ENCODE measurements around the gene TXLNA.

TXLNA gene

DNA sequence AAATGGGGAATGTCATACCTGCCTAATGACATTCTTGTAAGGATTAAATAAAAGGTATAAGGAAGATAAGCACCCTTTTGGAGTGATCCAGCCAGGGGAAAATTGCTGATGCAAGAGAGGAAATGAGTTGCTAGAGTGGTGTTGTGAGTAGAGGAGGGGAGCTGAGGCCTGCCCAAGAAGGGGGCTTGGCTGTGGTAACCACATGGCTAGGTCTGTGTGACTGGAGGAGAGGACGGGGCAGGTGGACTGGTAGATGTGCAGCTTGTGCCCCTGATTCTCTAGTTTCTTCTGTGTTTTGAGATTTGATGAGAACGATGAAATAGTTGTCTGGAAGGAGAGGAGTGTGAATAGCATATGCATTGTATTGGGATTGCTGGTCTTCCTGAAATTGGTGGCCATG lies 6.6 kb downstream of the TXLNA start:
- DNase-seq = no peak

DNA sequence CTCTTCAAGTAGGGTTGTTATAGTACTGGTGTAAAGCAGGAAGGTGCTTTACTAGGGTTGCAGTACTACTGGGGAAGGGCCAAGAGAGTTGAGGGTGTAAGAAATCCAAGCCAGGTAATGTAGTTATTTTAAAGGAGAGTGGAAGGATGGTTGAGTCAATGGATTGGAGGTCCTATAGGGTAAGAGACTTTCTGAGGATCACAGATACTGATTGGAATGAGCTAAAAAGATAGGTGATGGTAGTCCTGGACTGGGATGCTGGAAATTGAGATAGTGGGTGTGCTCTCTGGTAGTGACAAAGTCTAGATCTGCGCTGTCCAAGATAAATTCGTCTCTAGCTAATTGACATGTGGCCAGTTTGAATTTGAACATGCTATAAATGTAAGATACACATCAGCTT lies 7.0 kb downstream of the TXLNA start:
- DNase-seq = no peak

DNA sequence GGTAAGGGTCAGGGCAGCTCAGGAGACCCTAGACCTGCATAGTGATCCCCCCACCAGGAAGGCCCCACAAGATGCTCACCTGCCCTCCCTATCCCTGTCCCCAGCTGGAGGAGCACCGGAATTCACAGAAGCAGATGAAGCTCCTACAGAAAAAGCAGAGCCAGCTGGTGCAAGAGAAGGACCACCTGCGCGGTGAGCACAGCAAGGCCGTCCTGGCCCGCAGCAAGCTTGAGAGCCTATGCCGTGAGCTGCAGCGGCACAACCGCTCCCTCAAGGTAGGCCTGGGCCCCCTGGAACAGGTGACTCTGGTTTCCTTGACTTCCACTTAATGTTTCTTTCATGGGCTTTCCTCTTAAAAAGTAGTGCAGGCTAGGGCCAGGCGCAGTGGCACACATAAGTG lies 8.4 kb downstream of the TXLNA start:
- no peak for DNase-seq

DNA sequence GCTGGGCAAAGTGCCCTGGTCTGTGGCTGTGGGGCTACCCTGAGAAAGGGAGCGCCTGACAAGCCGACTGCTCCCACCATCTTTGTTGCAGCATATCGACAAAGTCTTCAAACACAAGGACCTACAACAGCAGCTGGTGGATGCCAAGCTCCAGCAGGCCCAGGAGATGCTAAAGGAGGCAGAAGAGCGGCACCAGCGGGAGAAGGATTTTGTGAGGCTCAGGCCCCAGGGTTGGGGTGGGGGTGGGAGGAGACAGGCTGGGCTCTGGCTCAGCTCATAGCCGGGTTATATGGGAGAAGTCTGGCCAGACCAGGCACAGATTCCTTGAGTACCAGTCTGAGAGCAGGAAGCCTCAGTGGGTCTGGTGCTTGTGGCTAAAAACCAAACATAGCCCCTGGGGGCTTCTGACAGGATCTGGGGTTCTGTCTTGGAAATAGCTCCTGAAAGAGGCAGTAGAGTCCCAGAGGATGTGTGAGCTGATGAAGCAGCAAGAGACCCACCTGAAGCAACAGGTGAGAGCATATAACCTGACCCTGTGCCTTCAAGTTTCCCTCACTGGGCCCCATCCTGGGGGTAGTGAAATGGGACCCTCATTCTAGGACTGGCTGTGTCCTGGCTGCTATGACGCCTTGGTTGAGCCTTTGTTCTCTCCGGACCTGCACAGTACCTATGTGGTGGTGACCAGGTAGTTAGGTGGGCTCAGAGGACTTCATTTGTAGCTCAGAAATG lies 12.9 kb downstream of the TXLNA start:
- no peak for DNase-seq

DNA sequence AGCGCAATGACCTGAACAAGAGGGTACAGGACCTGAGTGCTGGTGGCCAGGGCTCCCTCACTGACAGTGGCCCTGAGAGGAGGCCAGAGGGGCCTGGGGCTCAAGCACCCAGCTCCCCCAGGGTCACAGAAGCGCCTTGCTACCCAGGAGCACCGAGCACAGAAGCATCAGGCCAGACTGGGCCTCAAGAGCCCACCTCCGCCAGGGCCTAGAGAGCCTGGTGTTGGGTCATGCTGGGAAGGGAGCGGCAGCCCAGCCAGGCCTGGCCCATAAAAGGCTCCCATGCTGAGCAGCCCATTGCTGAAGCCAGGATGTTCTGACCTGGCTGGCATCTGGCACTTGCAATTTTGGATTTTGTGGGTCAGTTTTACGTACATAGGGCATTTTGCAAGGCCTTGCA lies 15.5 kb downstream of the TXLNA start:
- DNase-seq = no peak

DNA sequence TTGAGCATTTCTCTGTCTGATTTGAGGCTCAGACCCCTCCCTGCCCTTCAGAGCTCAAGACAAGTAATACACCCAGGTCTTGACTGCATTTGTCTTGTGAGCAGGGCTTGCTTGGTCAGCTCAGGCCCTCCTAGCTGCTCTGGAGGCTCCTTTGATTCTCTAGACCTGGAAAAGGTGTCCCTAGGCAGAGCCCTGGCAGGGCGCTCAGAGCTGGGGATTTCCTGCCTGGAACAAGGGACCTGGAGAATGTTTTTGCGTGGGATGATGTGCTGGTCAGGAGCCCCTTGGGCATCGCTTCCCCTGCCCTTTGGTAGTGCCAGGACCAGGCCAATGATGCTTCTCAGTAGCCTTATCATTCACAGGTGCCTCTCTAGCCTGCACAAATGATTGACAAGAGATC lies 16.1 kb downstream of the TXLNA start:
- no peak for DNase-seq

DNA sequence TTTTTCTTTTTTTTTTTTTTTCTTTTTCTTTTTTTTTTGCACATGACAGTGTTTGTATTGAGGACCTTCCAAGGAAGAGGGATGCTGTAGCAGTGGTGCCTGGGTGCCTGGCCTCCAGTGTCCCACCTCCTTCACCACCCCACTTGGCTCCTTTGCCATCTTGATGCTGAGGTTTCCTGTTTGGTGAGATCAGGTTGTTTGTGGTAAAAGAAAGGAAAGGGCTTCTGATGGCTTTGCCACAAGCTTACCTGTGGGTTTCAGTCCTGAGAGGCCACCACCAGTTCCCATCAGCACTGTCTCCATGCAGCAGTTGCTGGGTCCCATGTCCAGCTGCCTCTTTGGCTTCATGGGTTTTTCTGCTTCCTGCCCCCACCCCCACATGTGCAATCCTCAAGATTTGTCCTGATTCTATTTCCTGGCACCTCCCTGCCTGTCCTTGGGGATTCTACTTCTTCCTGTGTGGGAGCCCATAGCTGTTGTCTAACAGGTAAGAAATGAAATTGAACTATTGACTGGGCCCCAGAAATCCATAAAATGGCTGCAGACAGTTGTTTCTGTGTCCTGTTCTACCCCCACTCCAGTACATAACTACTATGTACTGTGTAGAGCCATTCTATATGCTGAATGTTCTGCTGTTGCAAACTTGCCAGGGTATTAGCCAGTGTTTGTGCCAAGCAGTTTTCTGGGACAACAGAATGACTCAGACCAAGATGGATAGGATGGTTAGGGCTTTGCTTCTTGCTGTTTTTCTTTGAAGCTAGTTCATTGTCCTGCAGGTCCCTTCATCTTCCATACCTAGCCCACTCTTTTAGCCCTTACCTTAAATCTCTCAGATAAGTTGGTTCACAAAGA lies 16.7 kb downstream of the TXLNA start:
- DNase-seq = no peak

DNA sequence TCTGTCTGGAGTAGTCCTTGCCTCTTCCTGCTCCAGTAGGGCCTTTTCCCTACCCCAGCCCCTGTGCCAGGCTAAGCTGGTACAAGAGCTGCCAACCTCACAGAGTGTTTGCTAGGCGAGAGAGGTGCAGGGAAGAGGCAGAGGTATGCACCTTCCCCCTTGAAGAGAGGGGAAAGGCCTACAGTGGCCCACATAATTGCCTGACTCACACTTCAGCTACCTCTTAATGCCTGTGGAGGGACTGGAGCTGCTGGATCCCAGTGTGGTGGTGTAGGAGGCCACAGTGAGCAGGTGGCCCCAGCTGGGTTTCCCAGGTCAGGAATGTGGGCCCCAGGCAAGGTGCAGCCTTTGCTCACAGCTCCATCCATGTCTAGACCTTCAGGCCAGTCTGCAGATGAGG lies 17.6 kb downstream of the TXLNA start:
- DNase-seq = no peak

DNA sequence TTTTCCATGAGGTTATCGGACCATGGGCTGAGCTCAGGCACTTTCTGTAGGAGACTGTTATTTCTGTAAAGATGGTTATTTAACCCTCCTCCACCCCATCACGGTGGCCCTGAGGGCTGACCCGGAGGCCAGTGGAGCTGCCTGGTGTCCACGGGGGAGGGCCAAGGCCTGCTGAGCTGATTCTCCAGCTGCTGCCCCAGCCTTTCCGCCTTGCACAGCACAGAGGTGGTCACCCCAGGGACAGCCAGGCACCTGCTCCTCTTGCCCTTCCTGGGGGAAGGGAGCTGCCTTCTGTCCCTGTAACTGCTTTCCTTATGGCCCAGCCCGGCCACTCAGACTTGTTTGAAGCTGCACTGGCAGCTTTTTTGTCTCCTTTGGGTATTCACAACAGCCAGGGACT lies 18.4 kb downstream of the TXLNA start:
- DNase-seq = no peak

DNA sequence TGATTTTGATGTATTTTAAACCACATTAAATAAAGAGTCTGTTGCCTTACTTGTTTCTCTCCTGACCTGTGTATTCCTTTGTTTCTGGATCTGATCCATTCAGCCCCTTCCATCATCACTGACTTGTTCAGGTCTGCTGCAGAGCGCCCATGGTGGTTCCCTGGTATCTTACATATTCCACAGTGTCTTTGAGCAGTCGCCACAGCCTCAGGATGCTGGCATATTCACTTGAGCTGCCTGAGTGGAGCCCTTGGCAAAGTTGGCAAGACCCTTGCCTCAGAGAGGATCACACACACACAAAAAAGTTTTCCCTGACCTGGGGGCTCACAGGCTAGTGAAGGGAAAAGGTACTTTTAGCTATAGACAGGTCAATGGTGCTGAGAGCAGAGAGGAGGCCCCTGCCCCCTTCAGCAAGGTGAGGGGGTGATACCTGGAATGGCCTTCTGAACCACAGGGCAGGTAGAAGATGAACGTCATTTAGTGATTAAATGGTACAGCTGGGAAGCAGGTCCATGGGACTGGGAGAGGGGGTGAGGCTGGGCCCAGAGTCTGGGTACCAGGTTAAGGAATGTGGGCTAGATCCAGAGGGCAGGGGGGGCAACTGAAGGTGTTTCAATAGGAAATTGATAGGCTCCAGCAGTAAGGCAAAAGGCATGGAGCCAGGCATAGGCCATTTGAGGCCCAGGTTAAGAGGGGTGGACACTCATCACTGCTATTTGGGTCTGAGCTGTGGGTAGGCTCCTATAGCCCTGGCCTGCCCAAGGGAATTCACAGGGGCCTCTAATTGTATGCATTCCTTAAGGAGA lies 19.0 kb downstream of the TXLNA start:
- no peak for DNase-seq

DNA sequence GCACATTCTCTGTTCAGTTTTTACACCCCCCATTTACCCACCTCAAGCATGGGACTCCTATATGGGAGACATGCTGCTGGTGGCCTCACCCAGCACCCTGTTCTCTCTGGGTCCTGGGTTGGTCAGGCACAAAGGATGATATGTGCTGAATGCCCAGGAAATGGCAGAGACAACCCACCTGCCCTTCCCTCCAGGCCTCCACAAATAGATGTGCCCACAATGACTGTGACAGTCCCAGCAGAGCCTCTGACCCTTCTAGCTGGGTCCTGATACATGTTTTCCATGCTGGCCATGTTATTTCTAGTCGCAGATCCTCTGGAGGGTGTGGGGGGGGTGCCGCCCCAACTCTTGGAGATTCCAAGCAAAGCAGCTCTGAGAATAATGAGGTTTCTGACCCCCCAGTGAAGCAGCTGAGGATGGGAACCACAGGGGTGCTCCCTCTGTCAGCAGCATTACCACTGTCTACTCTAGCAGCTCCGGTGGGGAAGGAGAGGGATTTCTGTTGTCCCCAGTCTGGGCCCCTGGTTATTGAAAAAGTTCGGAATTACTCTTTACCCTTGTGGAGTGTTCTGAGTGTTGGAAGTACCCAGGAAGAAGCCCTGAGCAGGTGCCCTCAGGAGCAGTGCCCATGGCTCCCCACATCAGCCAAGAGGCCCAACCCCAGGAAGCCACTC lies 19.7 kb downstream of the TXLNA start:
- no peak for DNase-seq

DNA sequence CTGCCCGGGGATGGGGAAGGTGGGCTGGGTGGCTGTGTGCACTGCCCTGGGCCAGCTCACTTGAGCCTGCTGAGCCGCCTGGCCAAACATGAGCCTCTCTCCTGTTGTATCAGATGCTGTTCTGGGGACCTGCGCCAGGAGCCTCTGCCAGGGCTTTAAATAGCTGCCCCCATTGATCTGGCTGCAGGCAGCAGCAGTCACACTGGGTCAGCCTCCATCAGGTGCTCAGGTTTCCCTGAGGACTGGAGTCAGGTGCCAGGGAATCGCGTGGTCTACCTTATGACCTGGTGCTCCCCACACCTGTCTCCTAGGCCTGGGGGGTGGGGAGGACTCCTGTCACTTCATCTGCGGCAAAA lies 20.2 kb downstream of the TXLNA start:
- no peak for DNase-seq

DNA sequence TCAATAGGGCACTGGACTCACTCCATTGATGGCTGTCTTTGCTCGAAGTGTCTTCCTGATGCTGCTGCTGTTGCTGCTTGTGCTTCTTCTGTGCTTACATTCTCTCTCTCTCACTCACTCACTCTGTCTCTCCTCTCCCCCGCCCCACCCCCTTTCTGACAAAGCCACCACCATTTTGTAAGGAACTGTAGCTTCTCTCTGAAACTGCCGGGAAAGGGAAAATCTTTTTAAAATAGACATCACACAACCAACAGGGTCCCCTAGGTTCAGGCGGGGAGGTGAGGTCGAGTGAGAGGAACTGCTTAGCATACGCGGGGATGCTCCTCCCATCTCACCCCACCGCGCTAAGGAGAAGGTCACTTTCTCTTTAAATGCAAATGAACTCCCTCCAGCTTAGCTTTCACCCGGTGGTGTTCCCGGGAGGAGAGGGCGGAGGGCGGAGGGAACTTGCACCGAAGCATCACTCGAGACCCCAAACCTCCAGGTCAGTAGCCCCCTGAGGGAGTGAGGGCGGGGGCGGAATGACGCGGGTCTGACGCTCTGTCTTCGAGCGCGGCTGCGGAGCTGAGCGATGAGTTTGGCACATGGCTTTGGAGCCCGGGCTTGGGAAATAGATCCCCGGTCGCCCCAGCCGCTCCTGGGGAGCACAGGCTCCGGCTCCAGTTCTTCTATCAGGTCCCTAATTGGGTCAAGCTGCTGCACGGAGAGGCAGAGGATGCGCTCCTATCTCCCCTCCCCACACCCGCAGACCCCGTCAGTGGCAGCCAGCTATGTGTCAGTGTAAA lies 20.9 kb downstream of the TXLNA start, which contains the start of gene CCDC28B:
TSS of gene CCDC28B (plus strand) at position 370 of the 785 bp plus-strand sequence. CDS start 1,341 bp downstream, outside the sequence.
- peak; percentile 49 for DNase-seq

DNA sequence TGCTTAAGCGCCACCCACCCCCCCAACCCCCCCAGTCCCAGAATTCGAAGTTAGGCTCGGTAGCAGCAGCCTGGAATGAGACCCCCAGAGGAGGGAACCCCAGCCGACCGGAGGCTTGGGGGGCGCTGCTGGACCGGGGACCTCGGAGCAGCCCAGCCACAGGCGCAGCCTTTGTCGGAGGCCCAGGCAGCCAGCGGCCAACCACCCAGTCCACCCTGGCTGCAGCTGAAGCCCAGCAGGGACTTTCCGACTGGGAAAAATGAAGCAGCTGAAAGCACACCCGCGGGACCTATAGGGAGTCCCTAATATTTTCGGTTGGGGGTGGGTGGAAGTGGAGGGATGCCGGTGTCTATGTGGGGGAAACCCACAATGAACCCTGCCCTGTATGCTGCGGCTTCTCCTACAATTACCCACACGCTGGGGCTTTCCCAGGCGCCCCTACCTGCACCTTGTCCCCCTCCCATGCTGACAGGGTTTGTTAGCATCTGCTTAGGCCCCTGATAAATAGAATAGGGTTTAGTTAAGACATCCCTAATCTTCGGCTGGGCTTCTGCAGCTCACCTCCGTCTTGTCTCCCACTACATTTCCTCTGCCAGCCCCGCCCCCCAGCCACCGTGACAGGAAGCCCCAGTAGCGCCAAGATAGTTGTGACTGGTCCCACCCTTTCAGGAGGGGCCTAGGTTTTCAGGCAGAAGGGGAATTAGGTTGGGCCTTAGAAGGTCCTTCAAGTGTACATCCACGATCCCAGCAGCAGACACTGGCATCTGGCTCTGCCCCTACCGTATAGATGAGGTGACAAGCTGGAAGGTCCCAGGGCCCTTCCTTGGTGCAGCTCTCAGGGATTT lies 21.8 kb downstream of the TXLNA start:
- DNase-seq = peak; percentile 80

DNA sequence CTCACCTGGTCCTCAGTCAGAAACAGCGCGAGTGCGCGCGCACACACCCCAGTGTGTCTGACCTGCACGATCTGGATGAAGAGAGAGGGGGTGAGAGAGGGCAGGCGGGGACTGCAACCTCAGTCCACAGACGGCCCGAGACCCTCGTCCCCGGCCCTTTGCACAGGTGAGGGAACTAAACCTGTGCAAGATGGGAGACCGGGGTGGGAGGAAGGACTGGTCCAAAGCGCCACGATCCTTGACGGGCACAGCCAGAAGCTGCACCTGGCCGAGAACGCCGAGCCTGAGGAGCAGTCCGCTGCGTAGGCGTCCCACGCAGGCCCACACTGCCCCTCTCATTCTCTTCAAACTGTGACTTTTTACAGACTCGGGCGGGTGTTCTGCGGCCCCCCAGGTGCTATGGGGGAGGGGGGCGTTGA lies 25.5 kb downstream of the TXLNA start:
- no peak for DNase-seq

DNA sequence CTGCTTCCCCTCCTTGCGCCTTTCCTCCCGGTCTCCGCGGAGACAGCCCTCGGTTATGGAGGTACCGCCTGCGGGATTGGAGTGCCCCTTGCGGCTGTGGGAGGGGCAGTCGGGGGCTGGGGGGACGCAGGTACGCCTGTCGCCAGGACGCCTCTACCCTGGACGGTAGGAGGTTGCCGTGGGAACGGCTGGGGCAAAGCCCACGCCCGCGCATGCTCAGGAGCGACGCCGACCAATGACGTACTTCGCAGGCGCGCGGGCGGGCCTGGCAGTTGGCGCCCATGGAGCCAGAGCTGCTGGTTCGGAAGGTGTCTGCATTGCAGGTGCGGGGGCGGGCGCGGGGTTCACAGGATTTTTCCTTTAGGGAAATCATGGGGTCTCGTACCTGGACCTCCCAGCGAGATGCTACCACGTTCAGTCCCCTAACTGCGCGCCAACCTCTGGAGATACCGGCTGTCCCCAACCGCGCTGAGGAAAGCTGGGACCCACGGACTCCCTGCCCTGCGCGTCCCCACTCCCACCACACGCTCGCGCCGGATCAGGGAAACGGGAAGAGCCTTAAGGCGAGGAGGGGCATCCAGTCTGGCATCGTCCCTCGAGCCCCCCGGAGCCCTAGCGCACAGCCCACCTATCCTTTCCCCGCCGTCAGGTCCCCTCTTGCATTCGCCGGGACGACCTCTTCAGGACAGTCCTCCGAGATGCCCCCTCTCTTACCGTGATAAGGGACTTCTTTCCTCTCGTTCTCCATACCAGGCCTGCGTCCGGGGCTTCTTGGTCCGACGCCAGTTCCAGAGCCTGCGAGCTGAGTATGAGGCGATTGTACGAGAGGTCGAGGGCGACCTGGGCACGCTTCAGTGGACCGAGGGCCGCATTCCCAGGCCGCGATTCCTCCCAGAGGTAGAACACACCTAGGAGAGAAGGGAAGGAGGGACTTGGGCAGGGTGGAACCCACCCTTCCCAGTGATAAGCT lies 26.2 kb downstream of the TXLNA start, which contains the start of gene IQCC:
TSS of gene IQCC (plus strand) at position 271 of the 970 bp plus-strand sequence. CDS start at position 282, 11 bp downstream.
- peak; percentile 89 for DNase-seq

DNA sequence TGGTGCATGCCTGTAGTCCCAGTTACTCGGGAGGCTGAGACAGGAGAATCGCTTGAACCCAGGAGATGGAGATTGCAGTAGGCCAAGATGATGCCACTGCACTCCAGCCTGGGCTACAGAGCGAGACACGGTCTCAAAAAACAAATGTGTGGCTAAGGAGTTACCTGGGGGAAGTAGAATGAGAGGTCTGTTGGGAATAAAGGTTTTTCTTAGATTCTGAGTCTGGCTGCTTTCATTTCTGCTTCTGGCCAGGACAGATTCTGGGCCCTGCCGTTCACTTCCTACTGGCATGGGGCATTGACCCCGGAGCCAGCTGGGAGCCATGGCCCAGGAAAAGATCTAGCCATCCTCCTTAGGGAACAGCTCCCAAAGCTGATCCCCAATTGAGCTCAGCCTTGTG lies 29.0 kb downstream of the TXLNA start:
- no peak for DNase-seq

DNA sequence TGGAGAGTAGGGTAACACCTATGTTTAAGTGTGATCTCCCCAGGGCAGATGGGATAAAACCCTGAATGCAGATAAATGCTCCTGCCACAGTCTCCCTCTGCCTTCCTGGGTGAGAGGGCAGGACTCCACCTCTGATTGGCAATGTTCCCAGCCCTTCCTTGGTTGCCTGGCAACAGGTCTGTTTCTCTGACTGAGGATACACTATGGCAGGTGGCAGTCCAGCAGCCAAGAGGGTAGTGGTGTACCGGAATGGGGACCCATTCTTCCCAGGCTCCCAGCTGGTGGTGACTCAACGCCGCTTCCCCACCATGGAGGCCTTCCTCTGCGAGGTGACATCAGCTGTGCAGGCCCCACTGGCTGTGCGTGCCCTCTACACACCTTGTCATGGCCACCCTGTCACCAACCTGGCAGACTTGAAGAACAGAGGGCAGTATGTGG lies 29.4 kb downstream of the TXLNA start, which contains the start of gene DCDC2B:
TSS of gene DCDC2B (plus strand) at position 199 of the 438 bp plus-strand sequence. CDS start at position 204, 5 bp downstream.
- DNase-seq = peak; percentile 27

Measured in CD4-positive, alpha-beta T cell treated with Interleukin-15 for 1 hour (primary cell).